Right forelimb (tissue), 1 donor: ENCODE results near the gene LRWD1.
"Not testable (repeated sequence)": the region's sequence is repeated elsewhere in the genome, so short reads cannot be mapped to it uniquely, and the experiment has no call there.

Experiments
- DNase-seq: peaks from one replicate; pipeline ENCODE4 v3.0.0-alpha.2; 2018

LRWD1 gene

GRCh38 chr7:102444961-102445673 is 19.7 kb upstream of the LRWD1 start:
- DNase-seq, result no peak

GRCh38 chr7:102445674-102446071 is 19.1 kb upstream of the LRWD1 start:
- DNase-seq, result no peak

- DNase-seq, result no peak
Measured at GRCh38 chr7:102446387-102447156, 18.2 kb upstream of the LRWD1 start.

- DNase-seq, result no peak
Measured at GRCh38 chr7:102447311-102447710, 17.5 kb upstream of the LRWD1 start.

GRCh38 chr7:102449136-102449535 is 15.6 kb upstream of the LRWD1 start:
- DNase-seq, result no peak

- no peak for DNase-seq
Measured at GRCh38 chr7:102450242-102450641, 14.5 kb upstream of the LRWD1 start.

GRCh38 chr7:102451371-102452054 is 13.3 kb upstream of the LRWD1 start:
- no peak for DNase-seq

- no peak for DNase-seq
Measured at GRCh38 chr7:102452451-102452850, 12.3 kb upstream of the LRWD1 start.

GRCh38 chr7:102453319-102453718 is 11.5 kb upstream of the LRWD1 start:
- DNase-seq, result no peak

- no peak for DNase-seq
Measured at GRCh38 chr7:102454468-102454867, 10.3 kb upstream of the LRWD1 start.

GRCh38 chr7:102454932-102455331 is 9.9 kb upstream of the LRWD1 start:
- DNase-seq, result not testable (repeated sequence)

GRCh38 chr7:102455596-102455995 is 9.2 kb upstream of the LRWD1 start:
- DNase-seq, result no peak

- DNase-seq, result no peak
Measured at GRCh38 chr7:102456327-102456726, 8.5 kb upstream of the LRWD1 start.

GRCh38 chr7:102457352-102457924 is 7.3 kb upstream of the LRWD1 start:
- DNase-seq, result no peak

GRCh38 chr7:102459221-102459844 is 5.5 kb upstream of the LRWD1 start:
- DNase-seq, result no peak

- no peak for DNase-seq
Measured at GRCh38 chr7:102460467-102460866, 4.3 kb upstream of the LRWD1 start.

- no peak for DNase-seq
Measured at GRCh38 chr7:102463841-102464576, 775 bp upstream of the LRWD1 start.

GRCh38 chr7:102466097-102466496 is 1.3 kb downstream of the LRWD1 start:
- no peak for DNase-seq

- DNase-seq, result no peak
Measured at GRCh38 chr7:102467581-102468477, 3.0 kb downstream of the LRWD1 start.

GRCh38 chr7:102468478-102469350 is 3.9 kb downstream of the LRWD1 start:
- no peak for DNase-seq
